ENCODE data around the gene NUP93.
A peak's percentile ranks its signal among the peaks of the same experiment; 100 is the strongest.
"Not testable (repeated sequence)": the region's sequence is repeated elsewhere in the genome, so short reads cannot be mapped to it uniquely, and the experiment has no call there.

NUP93 gene

DNA sequence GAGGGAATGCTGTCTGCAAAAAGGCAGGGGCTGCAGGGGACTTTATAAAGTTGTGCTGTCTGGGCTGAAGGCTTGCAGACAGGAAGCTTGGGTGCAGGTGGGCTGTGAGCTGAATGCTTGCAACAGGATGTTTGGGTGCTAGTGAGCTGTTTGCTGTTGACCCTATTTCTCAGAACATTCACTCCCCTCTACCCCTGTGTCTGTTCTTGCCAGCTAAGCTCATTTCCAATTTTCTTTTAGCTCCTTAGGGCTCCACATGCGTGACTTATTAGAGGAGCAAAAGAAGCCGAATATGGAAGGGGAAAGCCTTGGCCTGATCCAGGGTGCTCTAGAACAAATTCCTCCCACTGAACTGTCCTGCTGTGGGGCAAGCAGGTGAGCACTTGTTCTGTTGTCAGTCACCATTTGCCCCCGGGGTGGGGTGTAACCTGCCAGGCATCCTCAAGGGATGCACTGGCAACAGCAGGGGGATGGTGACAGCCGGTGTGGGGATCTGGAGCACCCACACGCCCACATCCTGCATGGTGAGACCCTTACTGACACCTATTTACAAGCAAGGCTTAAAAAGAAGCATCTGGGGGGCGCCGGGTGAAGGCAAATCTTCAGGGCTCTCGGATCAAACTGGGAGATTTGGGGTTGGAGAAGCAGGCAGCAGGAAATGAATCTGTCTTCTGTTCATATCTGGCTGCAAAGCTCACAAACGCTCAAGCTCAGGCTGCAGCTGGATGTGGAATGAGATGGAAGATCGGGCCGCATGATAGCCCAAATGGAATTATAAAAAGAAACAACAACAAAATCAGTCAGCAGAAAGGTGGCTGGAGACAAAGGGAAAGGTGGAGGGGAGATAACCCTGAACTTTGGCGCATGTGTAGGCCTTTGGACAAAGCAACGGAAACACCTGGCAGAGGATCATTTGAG lies 21.1 kb upstream of the NUP93 start:
- Histone ChIP-seq H3K9me3 (ENCODE audit: control insufficient read depth, low read length) (no peaks in the 10 kb centered on the region), H3K27me3 (replicated peaks; ENCODE audit: control insufficient read depth, insufficient read depth, low read length, poor library complexity, severe bottlenecking) (no peaks in the 10 kb centered on the region), H3K36me3 (ENCODE audit: control insufficient read depth, insufficient read depth, low read length) (no peaks in the 10 kb centered on the region), H3K27ac (ENCODE audit: insufficient read depth, low read length, poor library complexity, severe bottlenecking) (no peak overlapping the region), H3K4me1 (ENCODE audit: control insufficient read depth, insufficient read depth, low read length, poor library complexity, severe bottlenecking) (peaks cover 7% of the 10 kb centered on the region), H3K4me3 (ENCODE audit: insufficient read depth, low read depth, low read length, poor library complexity, severe bottlenecking) (peak overlapping the region; percentile 17)
- DNase-seq, result no peak

DNA sequence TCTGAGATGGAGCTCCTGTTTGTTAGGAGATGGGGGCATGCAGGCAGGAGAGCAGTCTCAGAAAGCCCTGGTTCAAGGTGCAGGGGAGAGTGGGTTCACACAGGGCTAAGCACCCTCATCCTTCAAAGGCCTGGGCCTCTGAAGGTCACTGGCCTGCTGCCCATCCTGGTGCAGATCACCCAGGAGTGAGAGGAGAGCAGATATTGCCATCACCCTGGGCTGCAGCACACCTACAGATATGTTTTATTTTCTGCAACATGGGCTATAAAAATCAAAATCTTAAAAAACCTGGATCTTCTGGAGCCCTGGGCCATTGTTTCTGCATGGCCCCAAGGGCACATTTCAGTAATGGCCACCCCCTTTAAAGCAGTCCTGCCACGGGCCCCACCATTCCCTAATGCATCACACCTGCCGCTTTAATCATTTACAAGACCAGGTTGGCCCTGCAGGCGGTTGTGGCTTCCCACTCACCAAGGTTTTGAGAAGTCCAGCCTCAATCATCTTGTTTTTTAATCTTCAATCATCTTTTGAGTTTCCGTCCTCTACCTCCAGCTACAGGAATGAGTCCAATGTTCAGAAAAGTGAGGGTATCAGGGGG lies 20.4 kb upstream of the NUP93 start:
- no peak for DNase-seq
- Histone ChIP-seq H3K27ac (ENCODE audit: insufficient read depth, low read length, poor library complexity, severe bottlenecking) (no peak overlapping the region), H3K4me1 (ENCODE audit: control insufficient read depth, insufficient read depth, low read length, poor library complexity, severe bottlenecking) (peaks cover 7% of the 10 kb centered on the region), H3K4me3 (ENCODE audit: insufficient read depth, low read depth, low read length, poor library complexity, severe bottlenecking) (no peak overlapping the region), H3K9me3 (ENCODE audit: control insufficient read depth, low read length) (no peaks in the 10 kb centered on the region), H3K27me3 (replicated peaks; ENCODE audit: control insufficient read depth, insufficient read depth, low read length, poor library complexity, severe bottlenecking) (no peaks in the 10 kb centered on the region), H3K36me3 (ENCODE audit: control insufficient read depth, insufficient read depth, low read length) (no peaks in the 10 kb centered on the region)

DNA sequence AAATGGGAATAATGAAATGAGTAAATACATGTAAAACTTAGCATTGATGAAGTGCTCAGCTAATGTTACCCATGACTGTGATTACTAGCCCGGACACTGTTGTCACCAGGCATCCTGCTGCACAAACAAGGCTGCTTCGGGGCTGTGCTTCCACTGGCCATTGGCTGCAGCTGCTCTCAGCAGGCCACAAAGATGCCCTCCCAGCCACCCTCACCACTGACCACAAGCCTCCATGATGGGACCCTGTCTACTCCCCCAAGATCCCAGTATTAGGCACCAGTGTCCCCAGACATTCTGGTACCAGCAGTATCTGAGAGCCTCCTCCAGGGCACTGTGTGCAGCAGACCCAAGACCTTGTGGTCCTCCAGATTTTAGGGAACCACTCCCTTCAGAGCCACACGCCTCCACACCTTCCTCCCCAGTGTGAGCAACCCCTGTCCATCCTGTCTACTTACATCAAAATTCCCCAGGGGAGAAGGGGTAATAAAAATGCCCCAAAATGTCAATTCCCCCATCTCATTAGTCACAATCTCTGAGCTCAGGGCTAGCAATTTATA lies 19.7 kb upstream of the NUP93 start:
- no peak for DNase-seq
- Histone ChIP-seq H3K27me3 (replicated peaks; ENCODE audit: control insufficient read depth, insufficient read depth, low read length, poor library complexity, severe bottlenecking) (no peaks in the 10 kb centered on the region), H3K36me3 (ENCODE audit: control insufficient read depth, insufficient read depth, low read length) (no peaks in the 10 kb centered on the region), H3K4me1 (ENCODE audit: control insufficient read depth, insufficient read depth, low read length, poor library complexity, severe bottlenecking) (peaks cover 7% of the 10 kb centered on the region), H3K4me3 (ENCODE audit: insufficient read depth, low read depth, low read length, poor library complexity, severe bottlenecking) (no peak overlapping the region), H3K27ac (ENCODE audit: insufficient read depth, low read length, poor library complexity, severe bottlenecking) (no peak overlapping the region), H3K9me3 (ENCODE audit: control insufficient read depth, low read length) (no peaks in the 10 kb centered on the region)

DNA sequence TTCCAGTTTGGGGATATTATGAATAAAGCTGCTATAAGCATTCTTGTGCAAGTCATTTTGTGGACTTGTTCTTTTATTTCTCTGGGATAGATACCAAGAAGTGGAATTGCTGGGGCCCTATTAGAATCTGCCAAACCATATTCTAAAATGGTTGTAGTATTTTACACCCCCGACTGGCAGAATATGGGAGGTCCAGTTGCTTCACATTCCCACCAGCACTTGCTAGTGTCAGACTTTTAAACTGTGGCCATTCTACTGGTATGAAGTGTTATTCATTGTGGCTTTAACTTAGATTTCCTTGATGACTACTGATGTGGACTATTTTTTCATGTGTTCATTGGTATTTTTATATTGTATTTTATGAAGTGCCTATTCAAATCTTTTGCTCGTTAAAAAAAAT lies 18.1 kb upstream of the NUP93 start:
- no peak for DNase-seq
- no peaks in the 10 kb centered on the region for H3K9me3 ChIP-seq (ENCODE audit: control insufficient read depth, low read length)
- H3K36me3 ChIP-seq (ENCODE audit: control insufficient read depth, insufficient read depth, low read length), result no peaks in the 10 kb centered on the region
- peaks cover 7% of the 10 kb centered on the region for H3K4me1 ChIP-seq (ENCODE audit: control insufficient read depth, insufficient read depth, low read length, poor library complexity, severe bottlenecking)
- no peak overlapping the region for H3K4me3 ChIP-seq (ENCODE audit: insufficient read depth, low read depth, low read length, poor library complexity, severe bottlenecking)
- H3K27ac ChIP-seq (ENCODE audit: insufficient read depth, low read length, poor library complexity, severe bottlenecking), result no peak overlapping the region
- H3K27me3 ChIP-seq (replicated peaks; ENCODE audit: control insufficient read depth, insufficient read depth, low read length, poor library complexity, severe bottlenecking), result no peaks in the 10 kb centered on the region

- H3K27me3 ChIP-seq (replicated peaks; ENCODE audit: control insufficient read depth, insufficient read depth, low read length, poor library complexity, severe bottlenecking), result no peaks in the 10 kb centered on the region
- no peak overlapping the region for H3K4me3 ChIP-seq (ENCODE audit: insufficient read depth, low read depth, low read length, poor library complexity, severe bottlenecking)
- DNase-seq, result no peak
- H3K27ac ChIP-seq (ENCODE audit: insufficient read depth, low read length, poor library complexity, severe bottlenecking), result no peak overlapping the region
- no peaks in the 10 kb centered on the region for H3K9me3 ChIP-seq (ENCODE audit: control insufficient read depth, low read length)
- H3K4me1 ChIP-seq (ENCODE audit: control insufficient read depth, insufficient read depth, low read length, poor library complexity, severe bottlenecking), result peaks cover 4% of the 10 kb centered on the region
- no peaks in the 10 kb centered on the region for H3K36me3 ChIP-seq (ENCODE audit: control insufficient read depth, insufficient read depth, low read length)
Observed at GRCh38 chr16:56713794-56714193, 16.1 kb upstream of the NUP93 start.

DNA sequence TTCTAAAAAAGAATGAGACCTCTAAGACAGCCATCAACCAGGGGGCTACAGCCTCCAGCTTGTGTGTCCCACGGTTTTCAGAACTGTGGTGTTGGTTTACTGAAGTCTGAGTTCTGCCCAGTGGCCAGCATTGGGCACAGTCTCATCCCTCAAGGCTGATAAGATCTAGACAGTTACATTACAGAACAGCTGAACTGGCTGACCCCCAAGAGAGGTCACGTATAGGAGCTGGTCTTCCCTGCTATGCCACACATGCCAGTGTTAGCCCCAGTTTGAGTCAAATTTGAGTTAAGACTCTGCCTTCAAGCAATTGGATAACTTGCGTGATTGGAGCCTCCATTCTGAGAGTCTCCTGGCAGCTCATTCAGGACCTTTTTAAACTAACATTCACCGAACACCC lies 14.8 kb upstream of the NUP93 start:
- no peaks in the 10 kb centered on the region for H3K27me3 ChIP-seq (replicated peaks; ENCODE audit: control insufficient read depth, insufficient read depth, low read length, poor library complexity, severe bottlenecking)
- no peaks in the 10 kb centered on the region for H3K4me1 ChIP-seq (ENCODE audit: control insufficient read depth, insufficient read depth, low read length, poor library complexity, severe bottlenecking)
- H3K9me3 ChIP-seq (ENCODE audit: control insufficient read depth, low read length), result no peaks in the 10 kb centered on the region
- H3K36me3 ChIP-seq (ENCODE audit: control insufficient read depth, insufficient read depth, low read length), result no peaks in the 10 kb centered on the region
- no peak overlapping the region for H3K4me3 ChIP-seq (ENCODE audit: insufficient read depth, low read depth, low read length, poor library complexity, severe bottlenecking)
- no peak overlapping the region for H3K27ac ChIP-seq (ENCODE audit: insufficient read depth, low read length, poor library complexity, severe bottlenecking)
- DNase-seq, result no peak

DNA sequence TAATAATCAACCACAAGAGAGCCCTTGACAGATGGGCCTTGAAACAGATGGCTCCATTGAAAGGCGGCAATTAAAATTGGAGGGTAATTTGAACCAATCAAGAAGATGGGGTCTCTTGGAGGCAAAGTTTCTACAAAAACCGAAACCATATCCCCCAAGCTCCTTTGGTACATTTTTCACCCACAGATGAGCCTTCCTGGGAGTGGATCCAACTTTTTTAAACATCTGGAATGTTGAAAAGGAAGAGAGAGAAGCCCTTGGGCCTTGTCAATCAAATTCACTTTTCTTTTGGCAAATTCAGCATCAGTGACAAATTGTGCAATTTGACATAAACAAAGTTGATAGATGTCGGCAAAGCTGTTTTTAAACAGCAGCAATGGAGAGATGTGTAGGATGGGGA lies 13.2 kb upstream of the NUP93 start:
- no peak for DNase-seq
- Histone ChIP-seq H3K9me3 (ENCODE audit: control insufficient read depth, low read length) (no peaks in the 10 kb centered on the region), H3K36me3 (ENCODE audit: control insufficient read depth, insufficient read depth, low read length) (no peaks in the 10 kb centered on the region)

GRCh38 chr16:56717532-56717931 lies 12.4 kb upstream of the NUP93 start:
- H3K36me3 ChIP-seq (ENCODE audit: control insufficient read depth, insufficient read depth, low read length); H3K9me3 ChIP-seq (ENCODE audit: control insufficient read depth, low read length); H3K27me3 ChIP-seq (replicated peaks; ENCODE audit: control insufficient read depth, insufficient read depth, low read length, poor library complexity, severe bottlenecking); H3K4me3 ChIP-seq (ENCODE audit: insufficient read depth, low read depth, low read length, poor library complexity, severe bottlenecking); H3K4me1 ChIP-seq (ENCODE audit: control insufficient read depth, insufficient read depth, low read length, poor library complexity, severe bottlenecking); H3K27ac ChIP-seq (ENCODE audit: insufficient read depth, low read length, poor library complexity, severe bottlenecking); DNase-seq: not testable (repeated sequence)

More for the DNA sequence above, 13.2 kb upstream of the NUP93 start:
- Histone ChIP-seq H3K4me3 (ENCODE audit: insufficient read depth, low read depth, low read length, poor library complexity, severe bottlenecking) (no peak overlapping the region), H3K27ac (ENCODE audit: insufficient read depth, low read length, poor library complexity, severe bottlenecking) (no peak overlapping the region), H3K27me3 (replicated peaks; ENCODE audit: control insufficient read depth, insufficient read depth, low read length, poor library complexity, severe bottlenecking) (no peaks in the 10 kb centered on the region), H3K4me1 (ENCODE audit: control insufficient read depth, insufficient read depth, low read length, poor library complexity, severe bottlenecking) (no peaks in the 10 kb centered on the region)

- no peaks in the 10 kb centered on the region for H3K27me3 ChIP-seq (replicated peaks; ENCODE audit: control insufficient read depth, insufficient read depth, low read length, poor library complexity, severe bottlenecking)
- H3K27ac ChIP-seq (ENCODE audit: insufficient read depth, low read length, poor library complexity, severe bottlenecking), result no peak overlapping the region
- H3K36me3 ChIP-seq (ENCODE audit: control insufficient read depth, insufficient read depth, low read length), result no peaks in the 10 kb centered on the region
- DNase-seq, result no peak
- no peak overlapping the region for H3K4me3 ChIP-seq (ENCODE audit: insufficient read depth, low read depth, low read length, poor library complexity, severe bottlenecking)
- H3K4me1 ChIP-seq (ENCODE audit: control insufficient read depth, insufficient read depth, low read length, poor library complexity, severe bottlenecking), result no peaks in the 10 kb centered on the region
- no peaks in the 10 kb centered on the region for H3K9me3 ChIP-seq (ENCODE audit: control insufficient read depth, low read length)
Observed at GRCh38 chr16:56722200-56722842, 7.6 kb upstream of the NUP93 start.

DNA sequence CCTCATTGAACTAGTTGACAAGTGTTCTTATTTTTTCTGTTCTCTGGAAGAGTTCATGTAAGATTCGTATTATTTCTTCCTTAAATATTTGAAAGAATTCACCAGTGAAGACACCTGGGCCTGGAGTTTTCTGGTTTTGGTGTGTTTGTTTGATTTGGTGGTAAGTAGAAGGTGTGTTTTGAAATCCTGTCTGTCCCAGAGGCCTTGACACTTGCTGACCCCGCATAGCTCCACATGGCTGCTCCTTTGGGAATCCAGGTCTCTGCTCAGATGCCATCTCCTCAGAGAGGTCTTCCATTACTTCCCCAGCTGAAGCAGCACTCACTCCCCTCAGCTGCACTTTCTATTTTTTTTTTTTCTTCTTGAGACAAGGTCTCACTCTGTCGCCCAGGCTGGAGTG lies 5.7 kb upstream of the NUP93 start:
- no peaks in the 10 kb centered on the region for H3K36me3 ChIP-seq (ENCODE audit: control insufficient read depth, insufficient read depth, low read length)
- H3K4me1 ChIP-seq (ENCODE audit: control insufficient read depth, insufficient read depth, low read length, poor library complexity, severe bottlenecking), result peaks cover 4% of the 10 kb centered on the region
- H3K27ac ChIP-seq (ENCODE audit: insufficient read depth, low read length, poor library complexity, severe bottlenecking), result no peak overlapping the region
- no peaks in the 10 kb centered on the region for H3K9me3 ChIP-seq (ENCODE audit: control insufficient read depth, low read length)
- DNase-seq, result no peak
- H3K27me3 ChIP-seq (replicated peaks; ENCODE audit: control insufficient read depth, insufficient read depth, low read length, poor library complexity, severe bottlenecking), result no peaks in the 10 kb centered on the region
- no peak overlapping the region for H3K4me3 ChIP-seq (ENCODE audit: insufficient read depth, low read depth, low read length, poor library complexity, severe bottlenecking)
